Gastrocnemius medialis (tissue), 4 donors: ENCODE data around the gene TENT5C. TPM values are rescaled to one million over a fixed set of nuclear protein-coding genes. Genes with fewer than 3 reads are reported as not detected.
A peak's percentile ranks its signal among the peaks of the same experiment; 100 is the strongest.

Experiments used
- ATAC-seq, 2 donors: fragments of 150-250 bp; one replicate each; pipeline ENCODE4 v1.9.1; 2016
- DNase-seq, 2 donors: peaks; one replicate each; pipeline ENCODE4 v3.0.0-alpha.2; 2019
- H3K27ac ChIP-seq, 4 donors: fragments of 200-600 bp; sonication (generic); 1 replicate in 1 of 4; 2 replicates in 3 of 4; pipeline ENCODE4 v1.5.1; 2016 to 2018; ENCODE audit warnings: mild to moderate bottlenecking in 2 of 4, moderate library complexity in 1 of 4
- H3K27me3 ChIP-seq, 3 donors: fragments of 200-600 bp; sonication (generic) in 2 of 3; 1 replicate in 1 of 3; 2 replicates in 2 of 3; pipeline versions ENCODE4 v1.5.1 to v1.6.0; 2016 to 2019; ENCODE audit warnings: mild to moderate bottlenecking in 1 of 3, moderate library complexity in 1 of 3
- H3K36me3 ChIP-seq, 2 donors: fragments of 200-600 bp; sonication (generic) in 1 of 2; one replicate each; pipeline ENCODE4 v1.5.1; 2017 to 2018
- H3K4me1 ChIP-seq, 2 donors: fragments of 200-600 bp; sonication (generic) in 1 of 2; one replicate each; pipeline ENCODE4 v1.5.1; 2016 to 2017; ENCODE audit warnings: mild to moderate bottlenecking in 2 of 2
- H3K4me3 ChIP-seq, 4 donors: fragments of 200-600 bp; sonication (generic) in 3 of 4; 1 replicate in 1 of 4; 2 replicates in 3 of 4; pipeline ENCODE4 v1.5.1; 2016 to 2019; ENCODE audit warnings: mild to moderate bottlenecking in 2 of 4
- H3K9me3 ChIP-seq, 3 donors: fragments of 200-600 bp; sonication (generic) in 2 of 3; 1 replicate in 1 of 3; 2 replicates in 2 of 3; pipeline ENCODE4 v1.5.1; 2016 to 2019
- POLR2A ChIP-seq, 2 donors: fragments of 450-650 bp; IDR thresholded peaks; one replicate each; pipeline ENCODE4 v1.6.1; 2017; ENCODE audit warnings: antibody characterized with exemption in 2 of 2, mild to moderate bottlenecking in 2 of 2, moderate library complexity in 2 of 2
- in situ Hi-C, 4 donors: fragments of 200-750 bp; cut with MboI; loops; one replicate each; pipeline versions ENCODE4 v1.15.0 to v1.8.0; 2017; ENCODE audit warnings: low sequenced_read_pairs in 4 of 4
- intact Hi-C: fragments of 100-400 bp; cut with DNase I; formaldehyde crosslinking; loops from one replicate; pipeline ENCODE4 v1.15.1; 2023; ENCODE audit warnings: low total_unique reads
- total RNA-seq, 4 donors: library from RNA; depleted of rRNA; stranded (reverse); fragments of >200 nt; gene quantifications; one replicate each; pipeline versions ENCODE4 v1.1.0 to v1.2.3, GENCODE V29; 2016
- TF ChIP-seq, protein P1 (sequence below), 5 experiments: fragments of 450-650 bp in 3 of 5; fragments of 200-600 bp in 2 of 5; sonication (generic) in 2 of 5; IDR thresholded peaks in 4 of 5; conservative IDR thresholded peaks in 1 of 5; 1 replicate in 4 of 5; 2 replicates in 1 of 5; pipeline ENCODE4 v1.5.1; 2016 to 2019; ENCODE audit warnings: antibody characterized with exemption in 5 of 5, mild to moderate bottlenecking in 3 of 5, moderate library complexity in 3 of 5

The TENT5C gene
- total RNA-seq, 4 donors from 2014 or later = 2.3 to 21.8 (median 6.4) TPM

- H3K4me1 ChIP-seq = peaks cover 31 to 46% of the 10 kb centered on the region in 2 donors
- H3K27ac ChIP-seq = peak overlapping the region; percentile 86 to 98 (median 96)
- DNase-seq = peak; percentile 37 to 49
- no peaks in the 10 kb centered on the region for H3K9me3 ChIP-seq
- in situ Hi-C loops = loop anchor here in 2 of 4 donors (5.0 to 10.0 kb wide), 2 partner anchors 70 to 243 kb away; partner anchors contain the start of gene MAN1A2 (in 1 of the 2)
- peak; percentile 9 to 17 for ATAC-seq
- intact Hi-C loops = loop anchor here (5.0 to 10.0 kb wide), 3 partner anchors 215 to 1357 kb away; no protein-coding TSS in a partner anchor
- no peaks in the 10 kb centered on the region for H3K36me3 ChIP-seq
- TF ChIP-seq POLR2A (IDR thresholded peaks at IDR 0.05) = no peak
- TF ChIP-seq, protein P1, sequence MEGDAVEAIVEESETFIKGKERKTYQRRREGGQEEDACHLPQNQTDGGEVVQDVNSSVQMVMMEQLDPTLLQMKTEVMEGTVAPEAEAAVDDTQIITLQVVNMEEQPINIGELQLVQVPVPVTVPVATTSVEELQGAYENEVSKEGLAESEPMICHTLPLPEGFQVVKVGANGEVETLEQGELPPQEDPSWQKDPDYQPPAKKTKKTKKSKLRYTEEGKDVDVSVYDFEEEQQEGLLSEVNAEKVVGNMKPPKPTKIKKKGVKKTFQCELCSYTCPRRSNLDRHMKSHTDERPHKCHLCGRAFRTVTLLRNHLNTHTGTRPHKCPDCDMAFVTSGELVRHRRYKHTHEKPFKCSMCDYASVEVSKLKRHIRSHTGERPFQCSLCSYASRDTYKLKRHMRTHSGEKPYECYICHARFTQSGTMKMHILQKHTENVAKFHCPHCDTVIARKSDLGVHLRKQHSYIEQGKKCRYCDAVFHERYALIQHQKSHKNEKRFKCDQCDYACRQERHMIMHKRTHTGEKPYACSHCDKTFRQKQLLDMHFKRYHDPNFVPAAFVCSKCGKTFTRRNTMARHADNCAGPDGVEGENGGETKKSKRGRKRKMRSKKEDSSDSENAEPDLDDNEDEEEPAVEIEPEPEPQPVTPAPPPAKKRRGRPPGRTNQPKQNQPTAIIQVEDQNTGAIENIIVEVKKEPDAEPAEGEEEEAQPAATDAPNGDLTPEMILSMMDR (IDR thresholded peaks at IDR 0.05 in 4 of 5, conservative IDR thresholded peaks at IDR 0.05 in 1 of 5) = no peak
- H3K4me3 ChIP-seq = peak overlapping the region; percentile 67 to 98 (median 86)
- H3K27me3 ChIP-seq = no peaks in the 10 kb centered on the region
Observed at GRCh38 chr1:117607471-117607870, 1.6 kb downstream of the TENT5C start.

DNA sequence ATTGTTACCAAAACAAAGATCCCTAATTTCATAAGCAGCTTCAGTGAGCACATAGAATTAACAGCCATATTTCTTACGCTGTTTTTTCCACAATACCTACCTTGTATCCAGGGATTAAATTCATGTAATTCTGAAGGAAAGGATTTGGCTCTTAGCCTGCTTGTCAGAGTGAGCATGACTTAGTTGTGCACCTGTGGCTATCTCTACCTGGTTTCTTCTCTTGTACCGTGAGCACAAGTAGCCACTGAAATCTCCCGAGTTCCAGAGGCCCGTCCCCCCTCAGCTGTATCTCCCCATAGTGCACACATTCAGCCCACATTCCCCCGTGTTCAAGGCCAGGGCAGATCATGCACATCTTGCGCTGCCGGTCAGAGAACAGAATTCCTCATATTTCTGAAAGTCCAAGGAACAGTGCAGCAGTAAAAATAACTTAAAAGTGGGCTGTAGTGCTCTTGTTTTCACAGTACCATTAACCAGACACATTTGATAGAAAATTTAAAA, 2.3 kb downstream of the TENT5C start:
- Histone ChIP-seq H3K36me3 (no peaks in the 10 kb centered on the region), H3K27ac (peak overlapping the region; percentile 86 to 98 (median 96)), H3K27me3 (no peaks in the 10 kb centered on the region), H3K4me3 (peak overlapping the region in 2 of 4 donors; percentile 6 to 98), H3K9me3 (no peaks in the 10 kb centered on the region), H3K4me1 (peaks cover 37 to 53% of the 10 kb centered on the region in 2 donors)
- in situ Hi-C loops (loop anchor here in 2 of 4 donors (5.0 to 10.0 kb wide), 2 partner anchors 69 to 243 kb away; partner anchors contain the start of gene MAN1A2 (in 1 of the 2)), intact Hi-C loops (loop anchor here (2.0 to 10.0 kb wide), 4 partner anchors 71 to 1357 kb away; no protein-coding TSS in a partner anchor)
- no peak for TF ChIP-seq POLR2A (IDR thresholded peaks at IDR 0.05)
- TF ChIP-seq, protein P1 (IDR thresholded peaks at IDR 0.05 in 4 of 5, conservative IDR thresholded peaks at IDR 0.05 in 1 of 5) = no peak
- ATAC-seq = no peak
- DNase-seq = no peak

DNA sequence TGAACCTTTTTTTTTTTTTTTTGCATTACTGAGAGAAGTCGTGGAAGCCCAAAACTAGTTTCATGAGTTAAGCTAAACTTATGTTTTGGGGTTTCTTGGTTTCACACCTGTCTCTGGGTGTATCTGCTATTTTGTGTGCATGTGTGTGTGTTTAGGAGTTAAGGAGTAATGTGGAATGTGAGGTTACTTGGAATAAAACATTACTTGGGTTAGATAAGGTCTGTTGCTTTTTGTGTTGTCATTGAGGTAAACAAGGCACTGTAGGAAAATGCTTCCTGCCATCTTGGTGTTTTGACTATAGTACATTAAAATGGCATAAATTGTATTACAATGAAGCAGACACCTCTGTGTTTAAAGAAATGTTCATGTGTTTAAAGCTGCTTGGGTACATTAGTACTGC, 2.9 kb downstream of the TENT5C start:
- ATAC-seq (no peak), DNase-seq (no peak)
- H3K4me1 ChIP-seq = peaks cover 43 to 59% of the 10 kb centered on the region in 2 donors
- no peaks in the 10 kb centered on the region for H3K9me3 ChIP-seq
- no peaks in the 10 kb centered on the region for H3K36me3 ChIP-seq
- peak overlapping the region in 3 of 4 donors; percentile 31 to 98 (median 36) for H3K4me3 ChIP-seq
- TF ChIP-seq POLR2A (IDR thresholded peaks at IDR 0.05) = no peak
- TF ChIP-seq, protein P1 (IDR thresholded peaks at IDR 0.05 in 4 of 5, conservative IDR thresholded peaks at IDR 0.05 in 1 of 5) = no peak
- intact Hi-C loops (loop anchor here (2.0 to 10.0 kb wide), 4 partner anchors 70 to 1356 kb away; no protein-coding TSS in a partner anchor), in situ Hi-C loops (loop anchor here in 2 of 4 donors (5.0 to 10.0 kb wide), 2 partner anchors 69 to 244 kb away; partner anchors contain the start of gene MAN1A2 (in 1 of the 2))
- peak overlapping the region; percentile 86 to 98 (median 96) for H3K27ac ChIP-seq
- no peaks in the 10 kb centered on the region for H3K27me3 ChIP-seq

DNA sequence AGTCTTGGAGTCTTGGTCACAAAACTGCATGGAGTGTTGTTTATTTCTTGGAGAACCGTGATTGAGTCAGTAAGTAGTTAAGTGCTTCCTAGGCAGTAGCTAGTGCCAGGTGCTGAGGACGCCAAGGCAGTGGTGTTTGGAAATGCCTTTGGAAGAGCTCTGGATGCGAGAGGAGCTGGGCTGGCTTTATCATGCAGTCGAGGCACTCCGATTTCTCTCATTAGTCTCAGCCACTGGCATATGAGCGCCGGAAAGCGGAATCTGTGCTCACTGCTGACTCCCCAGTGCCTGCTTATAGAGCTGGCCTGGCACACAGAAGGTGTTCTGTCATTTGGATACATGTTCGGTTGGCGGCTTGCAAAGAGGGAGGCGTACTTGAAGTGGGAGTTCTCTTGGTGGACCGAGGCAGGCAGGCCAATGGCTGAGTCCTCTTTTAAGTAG, 3.6 kb downstream of the TENT5C start:
- peak in 1 of 2 donors; percentile 34 for TF ChIP-seq POLR2A (IDR thresholded peaks at IDR 0.05)
- TF ChIP-seq, protein P1 (IDR thresholded peaks at IDR 0.05 in 4 of 5, conservative IDR thresholded peaks at IDR 0.05 in 1 of 5) = no peak
- in situ Hi-C loops = loop anchor here in 2 of 4 donors (5.0 to 10.0 kb wide), 2 partner anchors 68 to 245 kb away; partner anchors contain the start of gene MAN1A2 (in 1 of the 2)
- DNase-seq = peak; percentile 46 to 78
- Histone ChIP-seq H3K27ac (peak overlapping the region; percentile 86 to 98 (median 96)), H3K27me3 (no peaks in the 10 kb centered on the region), H3K9me3 (no peaks in the 10 kb centered on the region), H3K4me1 (peaks cover 50 to 66% of the 10 kb centered on the region in 2 donors), H3K36me3 (no peaks in the 10 kb centered on the region), H3K4me3 (peak overlapping the region; percentile 18 to 36 (median 27))
- intact Hi-C loops = loop anchor here (2.0 to 10.0 kb wide), 4 partner anchors 69 to 1355 kb away; no protein-coding TSS in a partner anchor
- peak; percentile 17 to 28 for ATAC-seq
